Vagina (tissue), 2 donors: ENCODE data around the gene ZNF219.

Source experiments
- POLR2A ChIP-seq, 2 donors: fragments of 450-650 bp; IDR thresholded peaks; one replicate each; pipeline ENCODE4 v1.6.1; 2017; ENCODE audit warnings: antibody characterized with exemption in 2 of 2, mild to moderate bottlenecking in 2 of 2, moderate library complexity in 2 of 2
- POLR2AphosphoS5 ChIP-seq, 2 donors: sonication (generic); formaldehyde crosslinking; IDR thresholded peaks; one replicate each; pipeline ENCODE4 v1.9.0; 2017; ENCODE audit warnings: antibody characterized with exemption in 2 of 2, mild to moderate bottlenecking in 2 of 2, low read depth in 1 of 2; ENCODE audit not compliant: insufficient read depth in 1 of 2
- TF ChIP-seq, protein P1 (sequence below), 3 experiments: fragments of 450-650 bp in 2 of 3; fragments of 200-600 bp in 1 of 3; sonication (generic) in 1 of 3; IDR thresholded peaks; one replicate each; pipeline ENCODE4 v1.5.1; 2017 to 2019; ENCODE audit warnings: antibody characterized with exemption in 3 of 3, mild to moderate bottlenecking in 2 of 3, moderate library complexity in 2 of 3

DNA sequence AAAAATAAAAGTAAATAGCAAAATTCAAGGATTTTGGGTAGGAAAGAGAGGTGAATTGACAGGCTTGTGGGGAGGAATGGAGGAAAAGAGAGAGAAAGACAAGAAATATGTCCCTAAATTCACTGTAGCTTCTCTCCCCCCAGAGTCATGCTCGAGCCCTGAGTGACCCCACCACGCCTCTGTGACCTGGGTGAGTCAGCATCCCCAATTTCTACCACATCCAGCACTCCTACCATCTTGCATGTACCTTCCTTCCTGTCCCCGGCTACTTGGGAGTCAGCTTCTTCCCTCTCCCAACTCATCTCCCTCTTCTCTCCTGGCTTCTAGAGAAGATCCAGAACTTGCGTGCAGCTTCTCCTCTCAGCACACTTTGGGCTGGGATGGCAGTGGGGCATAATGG lies 9.8 kb downstream of the ZNF219 start:
- TF ChIP-seq, protein P1, sequence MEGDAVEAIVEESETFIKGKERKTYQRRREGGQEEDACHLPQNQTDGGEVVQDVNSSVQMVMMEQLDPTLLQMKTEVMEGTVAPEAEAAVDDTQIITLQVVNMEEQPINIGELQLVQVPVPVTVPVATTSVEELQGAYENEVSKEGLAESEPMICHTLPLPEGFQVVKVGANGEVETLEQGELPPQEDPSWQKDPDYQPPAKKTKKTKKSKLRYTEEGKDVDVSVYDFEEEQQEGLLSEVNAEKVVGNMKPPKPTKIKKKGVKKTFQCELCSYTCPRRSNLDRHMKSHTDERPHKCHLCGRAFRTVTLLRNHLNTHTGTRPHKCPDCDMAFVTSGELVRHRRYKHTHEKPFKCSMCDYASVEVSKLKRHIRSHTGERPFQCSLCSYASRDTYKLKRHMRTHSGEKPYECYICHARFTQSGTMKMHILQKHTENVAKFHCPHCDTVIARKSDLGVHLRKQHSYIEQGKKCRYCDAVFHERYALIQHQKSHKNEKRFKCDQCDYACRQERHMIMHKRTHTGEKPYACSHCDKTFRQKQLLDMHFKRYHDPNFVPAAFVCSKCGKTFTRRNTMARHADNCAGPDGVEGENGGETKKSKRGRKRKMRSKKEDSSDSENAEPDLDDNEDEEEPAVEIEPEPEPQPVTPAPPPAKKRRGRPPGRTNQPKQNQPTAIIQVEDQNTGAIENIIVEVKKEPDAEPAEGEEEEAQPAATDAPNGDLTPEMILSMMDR (IDR thresholded peaks at IDR 0.05) = no peak
- no peak for TF ChIP-seq POLR2AphosphoS5 (IDR thresholded peaks at IDR 0.05; ENCODE audit: insufficient read depth in 1 of 2, low read depth in 1 of 2)
- no peak for TF ChIP-seq POLR2A (IDR thresholded peaks at IDR 0.05)
